ENCODE data around the gene SPINK1. TPM values are rescaled to one million over a fixed set of nuclear protein-coding genes. Genes with fewer than 3 reads are reported as not detected.

Gene SPINK1
- total RNA-seq, 3 donors from 2014 or later: 254 to 1,081 (median 273) TPM

GRCh38 chr5:147863454-147864158 is 32.1 kb upstream of the SPINK1 start:
- Histone ChIP-seq H3K4me1 (ENCODE audit: low read depth) (peaks cover 9% of the 10 kb centered on the region), H3K9me3 (no peaks in the 10 kb centered on the region), H3K36me3 (ENCODE audit: low read depth) (no peaks in the 10 kb centered on the region), H3K4me3 (no peak overlapping the region)
- TF ChIP-seq CTCF (IDR thresholded peaks at IDR 0.05): no peak
- DNase-seq: no peak
- intact Hi-C loops (cut with DNase I, micrococcal nuclease): no loop called here
- peak; percentile 13 for ATAC-seq

GRCh38 chr5:147860641-147861025 is 29.2 kb upstream of the SPINK1 start:
- Histone ChIP-seq H3K4me1 (ENCODE audit: low read depth) (peaks cover 9% of the 10 kb centered on the region), H3K36me3 (ENCODE audit: low read depth) (no peaks in the 10 kb centered on the region), H3K9me3 (no peaks in the 10 kb centered on the region), H3K4me3 (no peak overlapping the region)
- peak in 1 of 3 donors; percentile 51 for DNase-seq
- intact Hi-C loops (cut with DNase I, micrococcal nuclease): no loop called here
- no peak for TF ChIP-seq CTCF (IDR thresholded peaks at IDR 0.05)
- peak; percentile 87 for ATAC-seq

GRCh38 chr5:147859962-147860640 is 28.6 kb upstream of the SPINK1 start:
- Histone ChIP-seq H3K4me1 (ENCODE audit: low read depth) (peaks cover 9% of the 10 kb centered on the region), H3K4me3 (no peak overlapping the region), H3K36me3 (ENCODE audit: low read depth) (no peaks in the 10 kb centered on the region), H3K9me3 (no peaks in the 10 kb centered on the region)
- intact Hi-C loops (cut with DNase I, micrococcal nuclease): no loop called here
- DNase-seq (no peak), ATAC-seq (peak; percentile 43)
- no peak for TF ChIP-seq CTCF (IDR thresholded peaks at IDR 0.05)

- no peak overlapping the region for H3K4me3 ChIP-seq
- H3K4me1 ChIP-seq (ENCODE audit: low read depth): peaks cover 9% of the 10 kb centered on the region
- intact Hi-C loops (cut with DNase I, micrococcal nuclease): no loop called here
- DNase-seq (no peak), ATAC-seq (no peak)
- H3K36me3 ChIP-seq (ENCODE audit: low read depth): no peaks in the 10 kb centered on the region
- TF ChIP-seq CTCF (IDR thresholded peaks at IDR 0.05): no peak
- H3K9me3 ChIP-seq: no peaks in the 10 kb centered on the region
These were observed 27.1 kb upstream of the SPINK1 start for GRCh38 chr5:147858565-147858964.

GRCh38 chr5:147857302-147858129 is 26.0 kb upstream of the SPINK1 start:
- Histone ChIP-seq H3K4me1 (ENCODE audit: low read depth) (peaks cover 9% of the 10 kb centered on the region), H3K36me3 (ENCODE audit: low read depth) (no peaks in the 10 kb centered on the region), H3K4me3 (no peak overlapping the region), H3K9me3 (no peaks in the 10 kb centered on the region)
- intact Hi-C loops (cut with DNase I, micrococcal nuclease): no loop called here
- ATAC-seq (peak; percentile 75), DNase-seq (peak in 2 of 3 donors; percentile 35 to 91)
- TF ChIP-seq CTCF (IDR thresholded peaks at IDR 0.05): peak; percentile 75
